ENCODE measurements around the gene RASAL3. TPM values are rescaled to one million over a fixed set of nuclear protein-coding genes. Genes with fewer than 3 reads are reported as not detected.
"Not testable (repeated sequence)": the region's sequence is repeated elsewhere in the genome, so short reads cannot be mapped to it uniquely, and the experiment has no call there.

The RASAL3 gene
- total RNA-seq, 1 donor from 2014 or later, result not detected

- Histone ChIP-seq H3K27me3 (ENCODE audit: control insufficient read depth, insufficient read depth, low read length) (no peaks in the 10 kb centered on the region), H3K4me3 (ENCODE audit: low read depth, low read length) (peak overlapping the region; percentile 100), H3K36me3 (ENCODE audit: control insufficient read depth, insufficient read depth, low read length) (peaks cover 2% of the 10 kb centered on the region)
- no peak for TF ChIP-seq CTCF (IDR thresholded peaks at IDR 0.05; ENCODE audit: insufficient read depth, low read length, poor library complexity, severe bottlenecking)
- no peak for DNase-seq (ENCODE audit: low read depth)
Observed at GRCh38 chr19:15418231-15418578, 46.1 kb downstream of the RASAL3 start.

GRCh38 chr19:15417699-15418098, 46.6 kb downstream of the RASAL3 start:
- H3K27me3 ChIP-seq (ENCODE audit: control insufficient read depth, insufficient read depth, low read length), result no peaks in the 10 kb centered on the region
- no peaks in the 10 kb centered on the region for H3K36me3 ChIP-seq (ENCODE audit: control insufficient read depth, insufficient read depth, low read length)
- no peak for TF ChIP-seq CTCF (IDR thresholded peaks at IDR 0.05; ENCODE audit: insufficient read depth, low read length, poor library complexity, severe bottlenecking)
- peak overlapping the region; percentile 100 for H3K4me3 ChIP-seq (ENCODE audit: low read depth, low read length)
- no peak for DNase-seq (ENCODE audit: low read depth)

GRCh38 chr19:15412832-15413231, 51.5 kb downstream of the RASAL3 start:
- no peak for TF ChIP-seq CTCF (IDR thresholded peaks at IDR 0.05; ENCODE audit: insufficient read depth, low read length, poor library complexity, severe bottlenecking)
- no peaks in the 10 kb centered on the region for H3K27me3 ChIP-seq (ENCODE audit: control insufficient read depth, insufficient read depth, low read length)
- no peak for DNase-seq (ENCODE audit: low read depth)
- no peak overlapping the region for H3K4me3 ChIP-seq (ENCODE audit: low read depth, low read length)
- no peaks in the 10 kb centered on the region for H3K36me3 ChIP-seq (ENCODE audit: control insufficient read depth, insufficient read depth, low read length)

- DNase-seq (ENCODE audit: low read depth); H3K27me3 ChIP-seq (ENCODE audit: control insufficient read depth, insufficient read depth, low read length); H3K4me3 ChIP-seq (ENCODE audit: low read depth, low read length); H3K36me3 ChIP-seq (ENCODE audit: control insufficient read depth, insufficient read depth, low read length): not testable (repeated sequence)
Observed at GRCh38 chr19:15411351-15411750, 53.0 kb downstream of the RASAL3 start.

- H3K4me3 ChIP-seq (ENCODE audit: low read depth, low read length), result no peak overlapping the region
- H3K36me3 ChIP-seq (ENCODE audit: control insufficient read depth, insufficient read depth, low read length), result peaks cover 2% of the 10 kb centered on the region
- no peak for DNase-seq (ENCODE audit: low read depth)
- TF ChIP-seq CTCF (IDR thresholded peaks at IDR 0.05; ENCODE audit: insufficient read depth, low read length, poor library complexity, severe bottlenecking), result no peak
- no peaks in the 10 kb centered on the region for H3K27me3 ChIP-seq (ENCODE audit: control insufficient read depth, insufficient read depth, low read length)
Observed at GRCh38 chr19:15404780-15405211, 59.5 kb downstream of the RASAL3 start.

GRCh38 chr19:15404097-15404779, 60.1 kb downstream of the RASAL3 start:
- TF ChIP-seq CTCF (IDR thresholded peaks at IDR 0.05; ENCODE audit: insufficient read depth, low read length, poor library complexity, severe bottlenecking), result no peak
- Histone ChIP-seq H3K4me3 (ENCODE audit: low read depth, low read length) (no peak overlapping the region), H3K27me3 (ENCODE audit: control insufficient read depth, insufficient read depth, low read length) (no peaks in the 10 kb centered on the region), H3K36me3 (ENCODE audit: control insufficient read depth, insufficient read depth, low read length) (peaks cover 2% of the 10 kb centered on the region)
- DNase-seq (ENCODE audit: low read depth), result no peak

Measured in kidney epithelial cell (primary cell).